GM18505 (cell line): ENCODE results near the gene TMEM253.

Source experiments
- ATAC-seq: cut with Tn5 transposase; IDR thresholded peaks from one replicate; pipeline ENCODE4 v1.9.1; 2021; ENCODE audit not compliant: unreplicated experiment
- POLR2A ChIP-seq: IDR thresholded peaks from 4 replicates; pipeline ENCODE4 v1.6.1; 2011; ENCODE audit warnings: borderline replicate concordance; ENCODE audit not compliant: insufficient read depth, insufficient read length; ENCODE audit errors: extremely low read depth

The TMEM253 gene

GRCh38 chr14:21113369-21113768 lies 12.5 kb downstream of the TMEM253 start:
- no peak for ATAC-seq
- no peak for TF ChIP-seq POLR2A

GRCh38 chr14:21118933-21119332 lies 18.1 kb downstream of the TMEM253 start:
- no peak for ATAC-seq

GRCh38 chr14:21120686-21121085 lies 19.8 kb downstream of the TMEM253 start:
- no peak for ATAC-seq
- no peak for TF ChIP-seq POLR2A

More at GRCh38 chr14:21118933-21119332, 18.1 kb downstream of the TMEM253 start:
- TF ChIP-seq POLR2A, result no peak

- no peak for TF ChIP-seq POLR2A
- no peak for ATAC-seq
Observed at GRCh38 chr14:21121122-21121521, 20.3 kb downstream of the TMEM253 start.

GRCh38 chr14:21123429-21123828 lies 22.6 kb downstream of the TMEM253 start:
- ATAC-seq, result no peak
- no peak for TF ChIP-seq POLR2A

- ATAC-seq, result no peak
- no peak for TF ChIP-seq POLR2A
Observed at GRCh38 chr14:21133901-21134300, 33.0 kb downstream of the TMEM253 start.

GRCh38 chr14:21136024-21136423 lies 35.2 kb downstream of the TMEM253 start:
- ATAC-seq, result no peak
- TF ChIP-seq POLR2A, result no peak

- no peak for ATAC-seq
- TF ChIP-seq POLR2A, result no peak
Observed at GRCh38 chr14:21142357-21142756, 41.5 kb downstream of the TMEM253 start.

GRCh38 chr14:21145437-21145836 lies 44.6 kb downstream of the TMEM253 start:
- no peak for TF ChIP-seq POLR2A
- ATAC-seq, result no peak

GRCh38 chr14:21149641-21150367 lies 48.9 kb downstream of the TMEM253 start:
- ATAC-seq, result no peak
- no peak for TF ChIP-seq POLR2A
